GM19099 (cell line): Measurements from ENCODE around the gene TENT5C.

Source experiments
- POLR2A ChIP-seq: IDR thresholded peaks from 3 replicates; pipeline ENCODE4 v1.6.1; 2011; ENCODE audit warnings: low read depth; ENCODE audit not compliant: insufficient read length; ENCODE audit errors: extremely low read depth

The TENT5C gene

DNA sequence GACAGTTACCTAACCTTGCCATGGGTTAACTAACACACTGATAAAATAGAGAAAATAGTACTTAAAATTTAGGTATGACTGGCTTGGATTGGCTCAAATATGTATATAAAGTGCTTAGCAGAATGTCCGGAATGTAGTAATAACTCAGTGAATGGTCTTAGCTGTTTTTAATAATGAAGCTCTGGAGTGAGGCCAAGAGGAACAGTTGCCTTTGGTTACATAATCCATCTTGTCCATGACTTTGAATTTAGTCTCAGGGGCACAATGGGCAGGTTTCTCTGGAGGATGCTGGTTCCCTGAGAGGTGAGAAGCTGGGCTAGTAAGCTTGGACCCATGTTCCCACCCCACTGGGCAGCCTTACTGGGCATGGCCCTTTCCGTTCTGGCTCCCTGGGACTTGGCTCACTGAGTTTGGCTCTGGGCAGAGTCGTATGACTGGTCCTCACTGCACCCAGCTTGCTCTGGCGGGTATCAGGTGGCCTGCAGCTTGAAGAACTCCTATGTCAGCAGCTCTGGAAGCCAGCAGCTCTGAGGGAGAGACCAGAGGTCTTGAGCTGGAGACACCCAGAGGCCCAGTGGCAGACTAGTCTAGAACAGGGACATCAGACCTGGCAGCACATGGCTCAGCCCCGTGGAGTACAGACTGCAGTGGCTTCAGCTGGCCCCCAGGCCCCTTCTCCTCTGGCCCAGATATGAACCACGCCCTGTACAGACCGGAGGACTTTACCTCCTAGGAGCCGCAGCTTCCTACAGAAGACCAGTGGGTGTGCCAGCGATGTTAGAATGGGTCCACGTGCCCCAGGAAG lies 40.4 kb downstream of the TENT5C start:
- no peak for TF ChIP-seq POLR2A

DNA sequence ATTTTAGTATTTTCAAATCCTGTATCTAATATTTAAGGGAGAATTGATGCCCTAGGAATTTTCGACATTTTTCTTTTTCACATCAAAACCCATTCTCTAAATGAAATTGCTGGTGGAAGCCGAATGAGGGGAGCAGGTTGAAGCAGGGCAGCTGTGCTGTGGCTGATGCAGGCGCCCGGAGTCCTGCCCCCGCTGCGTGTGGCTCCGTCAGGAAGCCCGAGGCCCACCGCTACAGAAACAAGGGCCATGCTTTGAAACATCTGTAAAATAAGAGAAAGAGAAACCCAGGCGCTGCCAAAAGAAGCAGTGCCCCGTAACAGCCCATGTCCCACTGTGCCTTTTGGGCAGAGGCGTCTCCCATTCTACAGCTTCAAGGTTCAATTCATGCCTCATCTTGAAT lies 41.1 kb downstream of the TENT5C start:
- no peak for TF ChIP-seq POLR2A

DNA sequence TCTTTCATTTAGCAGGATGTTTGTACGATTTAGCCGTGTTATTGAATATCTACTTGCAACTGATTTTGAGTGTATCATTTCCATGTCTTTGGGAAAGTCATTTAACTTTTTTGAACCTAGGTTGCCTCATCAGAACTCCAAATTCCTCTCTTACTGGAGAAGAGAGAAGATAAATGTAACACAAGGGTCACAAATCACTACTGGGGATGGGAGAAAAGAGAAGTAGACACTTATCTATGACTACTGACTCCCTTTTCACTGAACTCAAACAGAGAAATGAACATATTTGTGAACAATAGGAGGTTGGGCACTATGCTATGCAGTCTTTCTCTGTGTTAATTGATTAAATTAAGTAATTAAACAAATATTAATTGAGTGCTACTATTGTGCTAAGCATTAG lies 42.2 kb downstream of the TENT5C start:
- TF ChIP-seq POLR2A = no peak

DNA sequence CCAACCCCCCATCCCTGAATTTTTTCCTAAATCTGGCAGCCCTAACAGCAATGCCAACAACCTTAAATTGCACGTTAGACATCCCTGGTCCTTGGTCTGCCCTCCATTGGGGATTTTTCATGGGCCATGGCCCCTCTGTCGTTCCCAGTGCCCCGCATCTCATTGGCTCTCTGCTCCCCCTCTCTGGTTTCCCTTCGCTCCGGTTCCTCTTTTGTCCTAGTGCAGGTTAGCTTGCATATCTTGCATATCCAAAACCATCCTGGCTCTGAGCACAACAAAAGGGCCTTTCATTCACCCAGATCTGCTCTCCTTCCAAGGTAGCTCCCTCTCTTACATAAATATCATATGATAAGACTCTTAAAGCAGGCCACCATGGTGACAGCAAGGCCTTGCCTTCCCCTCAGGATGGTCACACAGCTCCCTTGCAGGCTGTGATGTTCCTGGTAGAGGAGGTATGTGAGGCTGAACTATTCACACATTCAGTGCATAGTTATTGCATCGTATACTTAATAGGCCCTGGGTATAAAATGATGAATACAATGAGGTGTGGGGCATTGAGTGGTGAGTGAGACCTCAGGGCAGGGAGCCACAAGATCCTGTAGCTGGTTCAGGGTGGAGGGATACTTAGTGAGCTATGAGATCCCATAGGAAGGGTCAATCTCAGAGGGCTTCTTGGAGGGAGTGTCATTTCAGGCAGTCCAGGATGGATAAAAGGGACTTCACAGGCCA lies 45.2 kb downstream of the TENT5C start:
- no peak for TF ChIP-seq POLR2A

DNA sequence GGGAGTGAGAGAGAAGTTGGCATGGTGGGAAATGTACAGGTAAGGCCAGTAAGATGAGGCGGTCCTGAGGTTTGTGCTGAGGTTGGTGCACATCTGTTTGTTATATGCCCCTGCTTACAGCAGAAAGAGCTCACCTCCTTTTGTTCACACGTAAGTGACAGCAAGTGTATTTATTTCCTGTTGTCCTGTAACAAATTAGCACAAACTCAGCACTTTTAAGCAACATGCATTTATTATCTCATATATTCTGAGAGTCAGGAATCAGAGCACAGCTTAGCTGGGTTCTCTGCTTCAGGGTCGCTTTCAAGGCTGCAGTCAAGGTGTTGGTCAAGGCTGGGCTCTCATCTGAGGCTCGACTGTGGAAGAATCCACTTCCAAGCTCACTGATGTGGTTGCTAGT lies 45.8 kb downstream of the TENT5C start:
- TF ChIP-seq POLR2A = no peak

DNA sequence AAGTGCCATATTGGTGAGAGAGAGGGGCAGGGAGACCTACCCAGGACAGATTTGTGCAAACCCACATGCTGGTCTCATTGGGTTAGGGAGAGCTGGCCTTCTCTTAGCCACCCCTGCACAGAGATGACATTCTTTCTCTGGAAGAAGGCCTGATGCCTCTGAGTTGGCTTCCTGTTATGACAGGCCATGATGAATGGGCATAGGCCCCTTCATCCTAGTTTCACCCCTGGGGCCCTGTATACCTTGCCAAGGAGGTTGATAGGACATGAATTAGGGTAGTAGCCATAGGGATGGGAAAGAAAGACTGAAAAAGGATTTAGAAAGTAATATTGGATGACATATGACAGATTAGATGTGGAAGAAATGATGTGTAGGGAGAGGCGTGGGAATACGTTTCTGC lies 46.6 kb downstream of the TENT5C start:
- TF ChIP-seq POLR2A = no peak

DNA sequence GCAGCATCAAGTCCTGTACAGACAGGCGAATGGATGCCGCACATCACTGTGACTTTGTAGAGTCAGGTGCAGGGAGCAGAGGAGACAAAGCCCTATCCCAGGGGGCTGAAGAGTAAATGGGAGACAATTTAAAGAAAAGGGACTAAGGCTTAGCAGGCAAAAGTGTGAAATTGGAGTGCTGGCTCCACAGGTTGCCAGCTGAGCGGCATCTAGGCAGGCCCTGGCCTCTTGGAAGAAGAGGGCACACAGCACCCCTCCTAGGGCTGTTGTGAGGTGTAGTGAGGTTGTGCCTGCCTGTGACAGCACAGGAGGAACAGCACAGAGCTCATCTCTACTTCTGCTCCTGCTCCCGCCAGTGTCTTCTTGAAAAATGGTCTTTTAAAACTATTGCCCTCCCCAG lies 47.3 kb downstream of the TENT5C start:
- no peak for TF ChIP-seq POLR2A

DNA sequence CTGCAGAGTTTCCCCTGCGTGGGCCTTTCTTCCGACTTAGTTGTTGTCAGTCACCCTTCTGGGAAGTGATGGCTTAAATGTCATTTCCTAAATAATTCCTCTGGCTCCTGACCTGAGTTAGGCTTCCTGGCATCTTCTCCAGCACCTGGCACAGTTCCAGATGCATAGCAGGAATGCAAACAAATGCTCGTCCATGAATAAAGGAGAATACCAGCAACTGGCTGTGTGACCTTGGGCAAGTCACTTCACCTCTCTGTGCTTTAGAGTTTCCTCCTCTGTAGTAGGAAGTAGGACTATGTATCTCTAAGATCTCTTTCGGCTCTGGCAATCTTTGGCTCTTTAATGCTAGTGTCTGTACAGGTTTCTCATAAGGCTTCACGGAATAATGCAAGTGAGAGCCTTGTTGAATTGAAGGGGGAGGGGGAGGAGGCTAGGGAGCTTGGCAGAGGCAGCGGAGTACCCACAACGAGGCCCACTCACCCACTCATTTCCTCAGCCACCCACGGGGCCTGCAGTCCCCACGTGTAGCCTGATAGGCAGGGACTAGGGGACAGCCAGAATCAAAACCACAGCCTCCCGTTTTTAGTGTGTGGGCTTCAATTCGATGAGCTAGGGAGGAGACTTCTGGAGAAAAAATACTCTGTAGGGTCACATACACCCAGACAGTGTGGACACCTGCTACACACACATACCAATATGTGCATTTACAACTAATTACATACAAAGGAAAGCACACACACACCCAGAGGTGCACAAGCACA lies 48.1 kb downstream of the TENT5C start:
- TF ChIP-seq POLR2A = no peak

DNA sequence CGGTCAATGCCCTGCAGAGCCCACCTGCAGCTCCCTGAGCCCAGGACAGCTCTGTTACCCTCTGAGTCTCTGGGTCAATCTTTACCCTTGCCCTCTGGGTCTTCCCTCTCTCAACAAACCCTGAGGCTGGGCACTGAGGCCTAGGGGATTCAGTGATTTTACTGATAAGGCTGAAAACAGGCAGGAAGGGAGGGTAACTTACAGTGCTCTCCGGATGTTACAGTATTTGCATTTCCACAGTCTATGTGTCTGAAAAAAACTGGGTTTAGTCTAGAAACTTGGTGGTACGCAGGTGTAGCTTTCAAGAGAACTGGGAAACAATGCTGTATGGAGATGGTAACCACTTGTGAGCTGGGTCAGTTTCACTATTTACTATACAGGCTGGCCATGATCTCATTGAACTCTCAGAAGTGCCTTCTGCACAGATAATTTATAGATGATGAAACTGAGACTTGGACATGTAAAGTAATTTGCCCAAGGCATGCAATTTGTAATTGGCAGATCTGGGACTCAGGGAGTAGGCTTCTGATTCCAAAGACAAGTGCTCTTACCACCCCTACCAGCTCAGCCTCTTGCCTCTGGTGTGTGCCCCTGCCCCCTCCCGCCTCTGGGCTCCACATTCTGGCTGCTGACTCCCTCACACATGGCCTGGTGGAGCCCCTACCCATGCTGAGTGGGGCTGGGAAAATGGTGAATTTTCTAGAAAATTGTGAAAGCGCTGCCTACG lies 48.8 kb downstream of the TENT5C start:
- TF ChIP-seq POLR2A = no peak

DNA sequence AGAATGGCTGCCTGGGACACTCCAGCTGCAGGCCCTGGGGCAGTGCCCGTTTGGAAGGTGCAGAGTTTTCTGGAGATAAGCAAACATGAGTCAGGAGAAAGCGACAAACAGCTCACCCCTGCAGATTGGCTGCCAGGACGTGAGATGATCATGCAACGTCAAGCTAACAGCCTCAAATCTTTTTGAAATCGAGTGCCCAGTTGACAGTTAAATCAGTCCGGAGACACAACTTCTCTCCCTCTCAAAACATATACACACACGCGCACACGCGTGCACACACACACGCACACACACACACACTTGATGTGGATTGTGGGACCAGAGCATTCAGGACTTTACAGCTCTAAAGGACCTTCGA lies 49.4 kb downstream of the TENT5C start:
- TF ChIP-seq POLR2A = no peak

DNA sequence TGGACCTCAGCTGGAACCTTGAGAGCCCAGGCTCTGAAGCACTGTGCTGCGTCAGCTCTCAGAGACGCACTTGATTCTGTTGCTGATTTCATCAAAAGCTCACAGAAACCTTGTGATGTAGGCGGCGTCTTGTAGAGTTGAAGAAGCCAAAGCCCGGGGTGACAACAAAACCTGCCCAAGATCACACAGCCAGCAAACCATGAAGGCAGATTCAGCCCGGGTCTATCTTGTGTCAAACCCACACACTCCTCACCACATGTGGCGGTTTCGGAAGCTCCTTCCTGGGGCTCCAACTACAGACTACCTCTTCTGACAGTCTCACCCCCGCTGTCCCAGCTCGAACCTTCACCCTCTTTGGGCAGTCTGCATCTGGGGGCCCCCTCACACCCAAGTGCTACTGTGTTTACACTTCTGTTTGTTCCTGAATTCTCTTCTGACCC lies 50.4 kb downstream of the TENT5C start:
- no peak for TF ChIP-seq POLR2A

DNA sequence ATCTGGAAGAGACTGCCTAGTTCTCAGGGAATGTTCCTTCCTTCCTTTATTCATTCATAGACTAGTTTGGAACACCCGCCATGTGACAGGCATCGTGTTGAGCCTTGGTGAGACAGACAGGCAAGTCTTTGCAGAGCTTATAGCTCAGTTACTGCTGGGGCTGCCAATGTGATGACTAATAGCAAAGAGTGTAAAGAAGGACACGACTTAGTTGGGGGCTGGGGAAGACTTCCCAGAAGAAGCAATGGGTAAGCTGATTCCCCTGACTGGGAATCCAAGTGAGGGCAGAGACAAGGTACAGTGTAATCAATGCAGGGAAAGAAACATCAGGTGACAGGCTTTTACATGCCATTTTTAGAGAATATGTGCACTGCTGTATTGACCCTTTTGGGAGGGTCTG lies 51.2 kb downstream of the TENT5C start:
- TF ChIP-seq POLR2A = no peak

DNA sequence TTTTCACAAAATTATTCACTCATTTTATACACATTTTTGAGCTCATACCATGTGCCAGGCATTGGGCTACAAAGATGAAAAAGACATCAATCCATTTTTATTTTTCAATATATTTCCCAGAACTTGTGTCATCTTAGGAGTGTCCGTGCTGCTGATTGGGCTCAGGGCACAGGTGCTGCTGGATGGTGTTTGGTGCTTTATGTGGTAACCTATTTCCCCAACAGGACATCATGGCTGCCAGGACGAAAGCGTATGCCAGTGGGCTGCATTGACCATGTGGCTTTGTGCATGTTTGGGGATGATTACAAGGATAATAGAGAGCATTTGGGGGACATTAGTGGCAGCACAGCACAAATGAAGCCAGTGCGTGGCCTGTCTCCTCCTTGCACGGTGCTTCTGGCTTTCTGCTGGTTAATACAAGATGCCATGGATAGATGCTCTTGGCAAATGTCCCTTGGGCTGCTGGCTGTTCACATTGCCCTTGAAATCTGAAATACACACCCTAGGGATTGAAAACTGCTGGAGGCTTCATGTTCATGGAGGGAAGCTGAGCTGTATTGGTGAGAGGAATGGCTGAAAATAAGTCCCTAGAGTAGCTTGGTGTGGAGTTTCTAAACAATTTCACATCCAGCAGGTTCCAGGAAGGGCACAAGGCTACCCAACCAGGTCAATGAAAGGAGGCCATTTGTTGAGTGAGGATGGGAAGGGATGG lies 52.3 kb downstream of the TENT5C start:
- TF ChIP-seq POLR2A = no peak

DNA sequence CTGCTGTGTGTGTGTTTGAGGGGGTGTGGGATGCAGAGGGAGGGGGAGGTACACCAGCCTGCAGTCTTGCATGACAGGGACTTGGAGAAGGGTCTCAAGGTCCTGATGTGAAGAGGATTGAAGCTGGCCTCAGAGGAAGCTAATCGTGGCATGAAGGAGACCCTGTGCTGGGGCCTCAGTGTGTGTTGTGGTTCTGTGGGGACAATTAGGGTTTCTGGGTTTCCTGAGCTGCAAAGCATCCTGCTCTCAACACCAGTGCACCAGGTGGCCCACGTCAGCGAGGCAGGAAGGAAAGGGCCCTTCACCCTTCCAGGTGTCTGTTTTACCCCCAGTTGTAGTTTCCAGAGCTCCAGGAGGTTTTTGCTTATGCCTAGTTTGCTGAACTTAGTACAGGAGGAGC lies 52.8 kb downstream of the TENT5C start:
- TF ChIP-seq POLR2A = no peak
